ENCODE measurements around the gene BPNT1. TPM values are rescaled to one million over a fixed set of nuclear protein-coding genes. Genes with fewer than 3 reads are reported as not detected.

The BPNT1 gene, protein sequence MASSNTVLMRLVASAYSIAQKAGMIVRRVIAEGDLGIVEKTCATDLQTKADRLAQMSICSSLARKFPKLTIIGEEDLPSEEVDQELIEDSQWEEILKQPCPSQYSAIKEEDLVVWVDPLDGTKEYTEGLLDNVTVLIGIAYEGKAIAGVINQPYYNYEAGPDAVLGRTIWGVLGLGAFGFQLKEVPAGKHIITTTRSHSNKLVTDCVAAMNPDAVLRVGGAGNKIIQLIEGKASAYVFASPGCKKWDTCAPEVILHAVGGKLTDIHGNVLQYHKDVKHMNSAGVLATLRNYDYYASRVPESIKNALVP
- 10 to 100 TPM; 13.4 to 25.8 (median 18.8) TPM for total RNA-seq
- 10 to 100 TPM in 1 of 2 donors, 1 to 10 TPM in 1; 7.4 to 19.9 TPM for polyA plus RNA-seq
- long read RNA-seq, donor 1: 0 reads
- long read RNA-seq, donor 2, transcript BPNT1-201 (9 exons, 2,465 nt): major isoform, 6 of 12 reads
- long read RNA-seq, donor 2, partial matches to known transcripts: 1 of 12 reads
- long read RNA-seq, donor 2, other reads (novel, unspliced or antisense): 4 of 12 reads
- long read RNA-seq, donor 3, partial matches to known transcripts: 1 of 5 reads
- long read RNA-seq, donor 3, other reads (novel, unspliced or antisense): 3 of 5 reads

DNA sequence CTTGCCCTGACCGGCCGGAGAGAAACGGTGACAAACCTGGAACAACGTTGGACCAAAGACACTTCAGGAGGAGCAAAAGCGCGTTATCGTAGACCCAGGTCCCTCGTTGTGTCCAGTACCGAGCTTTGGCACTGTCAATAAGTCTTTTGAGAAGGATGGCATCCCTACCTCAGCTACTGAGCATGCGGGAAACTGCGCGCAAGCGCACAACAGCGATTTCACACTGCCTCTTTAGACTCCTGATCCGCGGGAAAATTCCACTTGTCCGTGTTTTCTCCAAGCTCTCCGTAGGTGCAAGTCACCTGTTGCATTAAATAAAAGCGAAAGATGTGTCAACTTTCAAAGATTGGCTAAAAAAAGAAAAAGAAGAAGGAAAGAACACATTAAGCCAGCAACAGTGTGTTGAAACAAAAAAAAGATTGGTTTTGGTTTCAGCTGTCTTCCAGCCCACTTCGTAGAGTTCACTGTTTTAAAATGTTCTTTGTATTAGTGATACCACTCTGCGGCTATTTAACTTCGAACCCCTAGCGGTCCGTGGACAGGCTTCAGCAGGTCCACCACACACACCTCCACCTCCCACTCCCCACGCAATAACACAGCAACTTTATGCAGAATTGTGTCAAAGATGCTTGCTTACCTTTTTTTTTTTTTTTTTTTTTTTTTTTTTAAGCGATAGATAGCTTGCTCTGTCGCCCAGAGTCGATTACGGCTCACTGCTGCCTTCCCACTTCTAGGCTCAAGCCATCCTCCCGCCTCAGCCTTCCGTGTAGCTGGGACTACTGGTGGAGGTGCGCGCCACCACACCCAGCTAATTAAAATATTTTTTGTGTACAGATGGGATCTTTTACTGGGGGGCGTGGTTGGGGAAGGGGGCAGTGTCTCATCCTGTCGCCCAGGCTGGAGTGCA is at the start of gene BPNT1:
TSS of gene BPNT1 (minus strand) at position 139 of the 907 bp plus-strand sequence. CDS start 9,942 bp downstream, outside the sequence.
- ATAC-seq (peak; percentile 79 to 91 (median 86)), DNase-seq (peak; percentile 92 to 96 (median 94))
- peak within 1 kb of the TSS in 10 of 12 donors; percentile 20 to 81 (median 64) for H3K27ac ChIP-seq
- 6 to 9% (median 7%) methylated on average over 35 of the region's 35 CpGs for WGBS, 4 donors
- H3K9me3 ChIP-seq: no peaks in the 10 kb centered on the region
- no peak for TF ChIP-seq CTCF (IDR thresholded peaks at IDR 0.05)
- peak in 1 of 2 donors; percentile 65 for TF ChIP-seq POLR2A (IDR thresholded peaks at IDR 0.05)
- H3K27me3 ChIP-seq: no peaks in the 10 kb centered on the region
- H3K36me3 ChIP-seq: no peaks in the 10 kb centered on the region
- peaks cover 0 to 17% (median 5%) of the 10 kb centered on the region in 12 donors for H3K4me1 ChIP-seq
- intact Hi-C loops (cut with DNase I): loop anchor here in 4 of 10 donors (2.0 to 5.0 kb wide), 2 partner anchors 41 to 43 kb away; partner anchors contain the start of gene EPRS1 (in 3 of the 4)
- H3K4me3 ChIP-seq: peak within 1 kb of the TSS; percentile 25 to 75 (median 68)

DNA sequence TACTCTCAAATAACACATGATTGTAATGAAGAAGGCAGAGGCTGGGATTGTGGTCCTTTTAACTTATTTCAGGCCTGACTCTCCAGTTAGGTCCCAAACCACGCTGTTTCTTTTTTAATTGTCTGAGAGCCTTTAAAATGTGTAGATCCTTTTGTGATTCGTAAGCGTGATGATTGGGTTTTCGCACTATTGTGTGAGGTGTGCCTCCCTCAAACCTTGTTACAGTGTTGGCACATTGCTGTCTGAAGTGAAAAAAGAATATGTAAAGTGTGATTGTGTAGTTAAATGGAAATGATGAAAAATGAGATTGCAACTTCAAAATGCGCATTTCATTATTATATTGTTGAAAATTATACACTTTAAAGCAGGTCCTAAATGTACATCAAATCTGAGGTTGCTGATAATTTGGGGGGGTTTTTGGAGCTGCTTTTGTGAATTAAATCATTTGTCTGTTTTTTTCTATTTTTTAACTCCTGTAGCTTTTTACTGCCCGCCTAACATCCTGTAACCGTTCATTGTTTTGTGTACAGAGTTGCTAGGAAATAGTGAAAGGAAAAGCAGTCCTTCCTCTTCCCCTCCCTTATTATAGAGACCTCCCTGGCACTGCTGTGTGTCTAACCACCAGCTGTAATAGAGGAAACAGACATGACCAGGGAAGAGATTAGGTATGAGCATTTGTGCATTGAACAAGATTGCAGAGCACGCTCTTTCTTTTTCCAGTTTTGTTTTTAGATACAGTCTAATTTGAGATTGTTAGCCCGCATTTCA is 47.6 kb upstream of the BPNT1 start:
- TF ChIP-seq CTCF (IDR thresholded peaks at IDR 0.05) (no peak), POLR2A (IDR thresholded peaks at IDR 0.05) (no peak)
- intact Hi-C loops (cut with DNase I): no loop called here
- H3K27ac ChIP-seq: peak overlapping the region in 10 of 12 donors; percentile 2 to 76 (median 54)
- H3K36me3 ChIP-seq: peaks cover 0 to 90% (median 81%) of the 10 kb centered on the region in 9 donors
- no peaks in the 10 kb centered on the region for H3K27me3 ChIP-seq
- 47 to 63% (median 59%) methylated on average over 9 of the region's 9 CpGs for WGBS, 4 donors
- no peaks in the 10 kb centered on the region for H3K9me3 ChIP-seq
- peak overlapping the region in 8 of 12 donors; percentile 8 to 45 (median 31) for H3K4me3 ChIP-seq
- peak in 2 of 5 donors; percentile 13 to 30 for DNase-seq
- H3K4me1 ChIP-seq: peaks cover 0 to 28% (median 5%) of the 10 kb centered on the region in 12 donors
- peak; percentile 48 to 96 (median 90) for ATAC-seq

- TF ChIP-seq POLR2A (IDR thresholded peaks at IDR 0.05): no peak
- TF ChIP-seq CTCF (IDR thresholded peaks at IDR 0.05): no peak
- Histone ChIP-seq H3K36me3 (peaks cover 0 to 85% (median 75%) of the 10 kb centered on the region in 9 donors), H3K9me3 (no peaks in the 10 kb centered on the region), H3K27ac (no peak overlapping the region), H3K4me1 (peaks cover 0 to 28% (median 5%) of the 10 kb centered on the region in 12 donors), H3K4me3 (no peak overlapping the region), H3K27me3 (no peaks in the 10 kb centered on the region)
- no peak for ATAC-seq
- intact Hi-C loops (cut with DNase I): no loop called here
- no peak for DNase-seq
- 92 to 97% (median 93%) methylated on average over 2 of the region's 2 CpGs for WGBS, 4 donors
Observed at GRCh38 chr1:220135755-220136154, 46.2 kb upstream of the BPNT1 start.

All from heart left ventricle (tissue), 16 donors.